GM18520 (cell line): ENCODE results near the gene PKD1L1.

Experiments used
- ATAC-seq: cut with Tn5 transposase; IDR thresholded peaks from one replicate; pipeline ENCODE4 v1.9.1; 2021; ENCODE audit not compliant: unreplicated experiment

The PKD1L1 gene

GRCh38 chr7:47907981-47908616 lies 40.2 kb downstream of the PKD1L1 start:
- ATAC-seq: no peak

DNA sequence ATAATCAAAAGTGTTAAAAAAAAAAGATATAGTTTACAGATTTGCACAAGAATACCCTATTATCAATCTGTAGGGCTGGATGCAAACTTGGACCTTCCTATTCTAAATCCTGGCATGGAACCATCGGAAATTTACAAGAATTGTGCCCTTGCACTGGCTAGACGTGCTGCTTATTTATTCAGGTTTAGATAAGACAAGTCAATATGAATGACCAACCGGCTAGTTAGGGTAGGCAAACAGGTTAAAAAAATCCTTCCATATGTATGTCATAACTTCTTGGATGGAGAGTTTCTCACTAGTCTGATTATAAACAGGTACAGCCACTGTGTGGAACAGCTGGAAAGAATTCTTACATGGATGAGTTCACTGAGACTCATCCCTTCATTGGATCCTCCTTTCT lies 41.4 kb downstream of the PKD1L1 start:
- ATAC-seq: no peak

- ATAC-seq: no peak
Measured at GRCh38 chr7:47905076-47905920, 43.0 kb downstream of the PKD1L1 start.

- no peak for ATAC-seq
Measured at GRCh38 chr7:47902013-47902412, 46.3 kb downstream of the PKD1L1 start.

GRCh38 chr7:47901542-47901941 lies 46.7 kb downstream of the PKD1L1 start:
- ATAC-seq: no peak

- no peak for ATAC-seq
Measured at GRCh38 chr7:47897831-47898230, 50.4 kb downstream of the PKD1L1 start.

DNA sequence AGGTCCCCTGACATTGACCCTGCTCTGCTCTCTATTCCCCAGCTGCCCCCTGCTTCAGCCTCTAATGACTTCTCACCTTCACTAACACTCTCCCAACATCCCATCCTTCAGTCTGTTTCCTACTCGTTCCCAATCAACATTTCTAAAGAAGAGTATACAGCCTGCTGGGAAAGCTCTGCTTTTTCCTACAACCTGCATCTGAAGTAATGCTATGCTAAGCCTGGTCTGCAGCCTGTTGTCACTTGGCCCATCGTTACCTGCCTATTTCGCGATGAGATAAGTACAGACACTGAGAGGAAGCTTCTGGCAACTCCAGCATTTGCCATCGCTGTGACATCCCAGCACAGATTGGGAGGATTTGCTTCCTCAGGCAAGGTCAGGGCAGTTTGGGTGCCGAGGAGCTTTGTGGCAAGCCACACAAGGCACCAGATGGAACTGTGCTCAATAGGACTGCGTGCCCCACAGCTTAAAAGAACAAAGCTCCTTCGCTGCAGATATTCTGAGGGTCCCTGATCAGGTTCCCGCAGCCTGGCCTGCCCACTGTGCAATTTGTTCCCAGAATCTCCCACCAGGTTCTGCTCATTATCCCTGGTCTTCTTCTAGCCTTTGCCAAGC lies 51.4 kb downstream of the PKD1L1 start:
- no peak for ATAC-seq

GRCh38 chr7:47895026-47895425 lies 53.2 kb downstream of the PKD1L1 start:
- no peak for ATAC-seq

- no peak for ATAC-seq
Measured at GRCh38 chr7:47893721-47894365, 54.4 kb downstream of the PKD1L1 start.

GRCh38 chr7:47893238-47893637 lies 55.0 kb downstream of the PKD1L1 start:
- ATAC-seq: no peak

DNA sequence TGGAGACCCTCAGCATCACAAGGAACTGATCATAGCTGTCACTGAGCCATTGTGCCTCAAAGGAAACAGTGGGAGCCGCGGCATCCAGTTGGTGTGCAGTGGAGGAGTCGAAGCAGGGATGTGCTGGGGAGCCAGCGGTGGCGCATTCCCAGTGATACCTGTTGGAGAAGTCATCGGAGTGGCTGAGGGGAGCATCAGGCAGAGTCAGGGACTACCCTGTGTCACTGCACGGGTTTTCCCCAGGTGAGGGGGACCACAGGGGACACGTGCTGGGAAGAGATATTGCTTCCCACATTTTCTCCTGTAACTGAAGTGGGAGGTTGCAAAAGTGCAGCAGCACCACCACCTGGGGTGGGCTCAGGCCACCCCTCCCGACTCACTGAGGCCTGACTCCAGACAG lies 57.7 kb downstream of the PKD1L1 start:
- ATAC-seq: no peak

- no peak for ATAC-seq
Measured at GRCh38 chr7:47890125-47890524, 58.1 kb downstream of the PKD1L1 start.

GRCh38 chr7:47889723-47890122 lies 58.5 kb downstream of the PKD1L1 start:
- no peak for ATAC-seq

DNA sequence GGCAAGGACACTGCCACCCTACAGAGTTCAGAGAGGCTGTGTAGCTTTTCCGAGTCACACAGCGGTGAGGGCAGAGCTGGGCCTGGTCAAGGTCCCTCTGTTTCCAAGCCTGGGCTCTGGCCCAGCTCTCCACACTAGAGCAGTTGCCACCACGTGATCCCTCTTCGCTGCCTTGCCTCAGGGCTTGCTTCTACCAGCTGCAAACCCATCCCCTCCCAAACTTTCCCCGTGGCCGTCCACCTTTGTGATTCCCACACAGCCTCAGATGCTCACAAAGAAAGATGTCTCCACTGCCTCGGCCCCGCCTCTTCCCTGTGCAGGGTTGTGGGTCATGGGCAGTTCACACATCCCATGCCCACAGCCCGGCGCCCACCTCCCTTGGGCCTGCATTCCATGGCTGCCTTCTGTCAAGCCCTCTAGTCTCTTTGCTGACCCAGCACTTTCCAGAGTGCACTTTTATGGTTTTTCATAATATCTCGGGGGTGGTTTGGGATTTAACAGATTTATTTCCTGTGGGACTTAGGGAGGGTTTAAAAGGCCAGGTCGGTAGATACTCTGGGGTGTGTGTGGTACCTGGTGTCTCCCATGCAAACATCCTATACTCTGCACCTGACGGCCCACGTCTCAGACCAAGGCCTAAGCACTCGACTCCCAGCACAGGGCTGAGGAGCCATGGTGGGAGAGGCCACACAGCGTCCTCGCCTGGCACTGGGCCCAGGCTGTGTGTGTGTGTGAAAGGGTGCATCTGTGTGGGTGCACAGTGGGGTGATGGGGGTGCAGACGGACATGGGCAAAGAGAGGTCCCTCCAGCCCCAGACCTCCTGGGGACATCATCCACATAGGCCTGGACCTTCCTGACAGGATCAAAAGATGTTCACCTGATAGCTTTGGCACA lies 59.6 kb downstream of the PKD1L1 start:
- ATAC-seq: no peak

DNA sequence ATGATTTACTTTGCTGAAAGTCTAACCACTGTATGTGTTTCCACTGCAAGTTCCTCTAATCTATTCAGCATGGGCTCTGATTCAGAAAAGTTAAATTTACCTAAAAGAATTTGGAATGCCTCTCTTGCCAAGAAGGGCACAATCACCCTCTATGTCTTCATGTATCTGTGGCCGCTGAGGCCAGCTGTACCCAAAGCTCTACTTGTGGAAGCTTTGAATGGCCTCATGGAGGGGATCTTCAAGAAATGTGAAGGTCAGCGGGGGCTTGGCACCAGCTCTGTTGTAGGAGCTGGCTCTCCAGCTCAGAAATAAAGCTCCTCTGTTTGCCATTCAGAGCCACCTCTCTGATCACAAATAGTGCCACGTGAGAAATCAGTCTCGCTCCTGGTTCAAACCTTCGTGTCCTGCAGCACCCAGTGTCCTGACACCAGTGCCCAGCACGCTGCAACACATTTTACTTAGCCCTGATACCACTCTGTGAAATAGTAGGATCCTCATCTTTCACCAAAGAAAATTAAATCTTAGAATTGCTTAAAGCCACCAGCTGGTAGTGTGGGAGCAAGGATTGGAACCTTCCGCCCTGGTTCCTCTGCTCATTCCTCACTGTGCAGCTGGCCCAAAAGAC lies 61.1 kb downstream of the PKD1L1 start:
- ATAC-seq: no peak

- no peak for ATAC-seq
Measured at GRCh38 chr7:47885987-47886811, 62.1 kb downstream of the PKD1L1 start.

DNA sequence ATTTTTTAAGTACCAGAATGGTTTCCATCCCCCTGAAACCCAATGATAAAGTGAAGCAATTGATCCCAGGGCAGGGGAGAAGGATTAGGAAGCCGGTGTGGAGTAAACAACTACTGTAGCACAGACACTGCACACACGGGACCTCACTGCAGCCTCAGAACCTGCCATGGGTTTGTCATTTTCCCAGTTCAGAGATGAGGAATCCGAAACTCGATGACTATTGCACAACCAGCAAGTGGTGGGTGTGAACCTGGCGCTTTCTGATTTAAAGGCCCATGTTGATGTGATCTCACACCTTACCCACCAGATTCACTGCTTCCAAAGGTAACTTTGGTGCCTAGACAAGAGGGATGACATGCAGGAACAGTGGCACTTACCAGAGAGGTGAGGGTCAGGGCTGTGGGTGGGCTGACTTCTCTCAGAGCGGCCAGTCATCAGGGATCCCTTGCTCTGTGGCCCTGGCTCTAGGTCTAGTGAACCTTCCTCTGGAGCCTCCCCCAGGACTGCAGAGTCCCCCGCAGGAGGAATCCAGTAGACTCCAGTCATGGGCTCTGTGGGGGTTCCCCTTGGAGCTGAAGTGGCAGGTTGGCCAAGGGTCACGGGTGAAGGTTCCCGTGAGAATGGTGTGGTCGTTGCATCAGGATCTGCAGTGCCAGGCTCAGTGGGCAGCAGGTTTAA lies 62.8 kb downstream of the PKD1L1 start:
- no peak for ATAC-seq

DNA sequence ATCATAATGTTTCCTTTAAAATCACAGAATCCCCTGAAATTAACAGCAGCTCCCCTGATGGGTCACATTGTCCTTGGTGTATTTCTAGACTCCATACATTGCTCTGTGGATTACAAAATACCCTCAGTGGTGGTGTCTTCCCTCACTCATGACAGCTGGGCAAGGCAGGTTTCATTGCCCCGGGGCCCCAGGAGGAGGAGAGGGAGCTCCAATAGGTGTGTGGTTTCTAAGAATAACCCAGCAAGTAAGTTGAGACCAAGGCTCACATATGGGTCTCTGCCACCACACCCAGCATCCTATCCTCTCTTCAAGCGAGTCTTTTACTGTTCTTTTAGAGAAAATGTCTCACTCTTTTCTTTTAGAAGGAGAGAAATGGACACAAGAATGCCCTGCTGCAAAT lies 63.6 kb downstream of the PKD1L1 start:
- ATAC-seq: no peak

DNA sequence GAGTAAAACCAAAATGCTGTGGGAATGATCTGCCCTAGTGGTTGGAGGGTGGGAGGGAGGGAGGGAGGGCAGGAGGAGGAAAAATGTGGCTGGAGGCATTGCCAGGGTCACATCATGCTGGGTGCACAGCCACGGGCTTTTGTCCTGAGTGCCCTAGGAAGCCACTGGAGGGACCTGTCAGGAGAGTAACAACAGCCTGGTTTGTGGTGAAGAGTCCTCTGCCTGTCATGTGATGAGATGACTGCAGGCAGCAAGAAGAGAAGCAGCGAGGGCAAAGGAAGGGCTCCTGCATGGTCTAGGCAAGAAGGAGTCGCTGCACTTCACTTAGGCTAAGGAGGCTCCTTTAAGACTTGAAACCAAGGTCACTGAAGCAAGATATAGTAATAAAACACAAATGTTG lies 65.6 kb downstream of the PKD1L1 start:
- ATAC-seq: no peak
